NCI-H748 (cell line): ENCODE data around the gene SOCS3.

Source experiments
- DNase-seq: peaks from one replicate; lab custom pipeline; 2025; ENCODE audit not compliant: unreplicated experiment; lab: John Stamatoyannopoulos, UW

The SOCS3 gene

DNA sequence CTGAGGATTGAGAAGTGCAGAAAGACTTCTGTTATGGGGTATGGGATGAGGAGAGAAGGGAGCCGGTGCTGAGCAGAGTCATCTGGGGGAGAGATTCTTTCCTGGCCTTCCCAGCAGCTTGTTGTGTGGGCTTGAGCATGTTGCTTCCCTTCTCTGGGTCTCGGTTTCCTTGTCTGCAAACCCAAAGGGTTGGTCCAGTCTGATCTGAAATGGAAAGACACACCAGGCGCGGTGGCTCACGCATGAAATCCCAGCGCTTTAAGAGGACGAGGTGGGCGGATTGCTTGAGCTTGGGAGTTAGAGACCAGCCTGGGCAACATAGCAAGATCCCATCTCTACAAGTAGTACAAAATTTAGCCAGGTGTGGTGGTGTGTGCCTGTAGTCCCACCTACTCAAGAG is 6.0 kb downstream of the SOCS3 start:
- DNase-seq: no peak

DNA sequence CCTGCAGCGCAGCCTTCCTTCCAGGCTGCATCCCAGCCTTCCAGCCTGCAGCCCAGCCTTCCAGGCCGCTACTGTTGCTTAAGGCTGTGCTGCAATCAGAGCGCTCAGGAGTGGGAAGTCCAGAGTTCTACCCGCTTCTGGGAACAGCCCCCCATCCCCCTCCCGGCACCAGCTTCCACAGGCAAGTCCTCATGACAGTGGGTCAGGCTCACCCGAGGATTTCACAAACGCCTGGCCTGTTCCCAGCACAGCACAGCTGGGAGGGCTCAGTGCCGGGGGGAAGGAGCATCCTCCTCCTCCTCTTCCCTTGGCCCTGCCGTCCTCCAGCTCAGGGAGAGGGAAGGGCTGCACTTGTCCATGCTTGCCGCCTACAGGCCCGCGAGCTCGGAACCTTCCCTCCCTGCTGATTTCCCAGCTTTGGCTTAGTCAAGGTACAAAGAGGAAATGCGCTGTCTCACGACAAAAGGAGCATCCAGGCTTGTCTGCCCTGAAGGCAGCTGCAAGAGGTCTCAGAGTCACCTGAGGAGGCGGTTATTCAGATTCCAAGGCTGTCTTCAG is 8.3 kb downstream of the SOCS3 start:
- peak; percentile 25 for DNase-seq

DNA sequence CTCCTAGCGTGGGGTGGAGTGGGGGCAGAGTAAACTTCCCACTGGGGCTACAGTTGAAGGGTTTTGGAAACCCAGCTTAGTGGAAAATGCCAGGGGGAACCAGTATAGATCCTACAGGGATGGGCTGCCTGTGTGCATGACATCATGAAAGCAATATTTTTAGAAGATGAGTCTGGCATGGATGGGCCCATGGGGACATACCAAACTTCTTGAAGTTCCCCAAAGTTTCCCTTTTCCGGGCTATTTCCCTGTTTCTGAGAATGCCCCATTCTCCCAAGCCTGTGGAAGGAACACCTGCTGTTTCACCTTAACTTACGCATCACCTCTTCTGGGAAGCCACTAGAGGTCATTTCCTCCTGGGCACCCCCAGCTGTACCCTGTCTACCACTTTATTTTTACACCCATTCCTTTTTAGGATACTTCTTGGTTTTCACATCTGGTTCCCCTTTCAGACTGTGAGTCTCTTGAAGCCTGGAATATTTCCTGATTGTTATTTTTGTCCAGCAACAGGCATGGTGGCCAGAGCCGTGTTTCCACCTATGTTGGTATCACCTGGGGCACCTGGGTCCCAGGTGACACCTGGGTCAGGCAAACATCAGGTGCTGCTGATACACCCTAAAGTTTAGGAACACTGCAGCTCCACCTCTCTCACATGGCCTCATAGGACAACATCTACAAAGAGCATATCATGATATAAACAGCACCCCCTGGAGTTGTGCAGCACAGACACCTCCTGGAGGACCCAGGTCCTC is 9.8 kb downstream of the SOCS3 start:
- no peak for DNase-seq

DNA sequence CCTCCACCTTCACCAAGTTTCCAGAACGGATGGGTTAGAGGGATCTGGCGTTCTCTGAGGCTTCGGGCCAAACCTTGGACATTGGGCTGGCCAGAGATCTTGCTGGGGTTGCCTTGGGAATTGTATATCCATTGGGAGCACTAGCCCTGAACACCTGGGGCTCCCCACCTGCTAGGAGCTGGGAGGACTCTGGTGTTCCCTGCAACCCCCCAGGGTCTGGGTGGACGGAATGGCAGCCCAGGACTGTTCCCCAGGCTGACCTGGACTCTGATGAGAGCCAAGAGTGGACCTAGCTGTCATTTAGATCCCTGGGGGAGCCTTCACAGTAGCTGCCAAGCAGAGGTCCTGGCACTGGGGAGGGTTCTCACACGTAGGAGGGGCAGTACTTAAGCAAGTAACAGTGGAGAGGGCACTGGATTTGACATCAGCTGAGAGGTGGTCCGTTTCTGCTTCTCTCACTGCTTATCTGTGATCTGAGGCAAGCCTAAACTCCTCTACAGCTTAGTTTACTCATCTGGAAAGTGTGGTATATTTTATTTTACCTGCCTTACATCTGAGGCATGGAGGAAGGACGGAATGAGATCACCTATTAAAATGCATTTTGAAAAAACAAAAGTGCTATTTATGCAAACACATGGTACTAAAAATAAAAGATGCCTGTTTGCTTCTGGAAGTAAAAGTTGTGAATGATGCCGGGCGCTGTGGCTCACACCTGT is 11.7 kb downstream of the SOCS3 start:
- no peak for DNase-seq

DNA sequence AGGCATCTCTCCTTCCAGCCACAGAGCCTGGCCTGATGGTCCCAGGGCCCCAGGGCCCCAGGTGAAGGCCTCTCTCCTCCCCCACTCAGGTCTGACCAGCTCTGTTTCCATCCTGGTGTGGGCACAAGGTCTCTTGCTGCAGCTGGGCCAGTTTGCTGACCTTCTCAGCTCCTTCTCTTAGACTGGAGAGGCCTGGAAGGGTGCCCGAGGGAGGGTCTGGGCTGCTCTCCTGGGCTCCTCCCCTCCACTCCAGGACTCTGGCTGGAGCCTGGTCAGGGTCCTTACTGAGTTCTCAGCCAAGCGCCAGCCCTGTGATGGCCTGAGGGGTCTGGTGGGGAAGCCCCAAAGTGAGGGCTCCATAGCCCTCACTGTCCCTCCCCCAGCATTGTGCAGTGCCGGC is 12.4 kb downstream of the SOCS3 start:
- DNase-seq: no peak

DNA sequence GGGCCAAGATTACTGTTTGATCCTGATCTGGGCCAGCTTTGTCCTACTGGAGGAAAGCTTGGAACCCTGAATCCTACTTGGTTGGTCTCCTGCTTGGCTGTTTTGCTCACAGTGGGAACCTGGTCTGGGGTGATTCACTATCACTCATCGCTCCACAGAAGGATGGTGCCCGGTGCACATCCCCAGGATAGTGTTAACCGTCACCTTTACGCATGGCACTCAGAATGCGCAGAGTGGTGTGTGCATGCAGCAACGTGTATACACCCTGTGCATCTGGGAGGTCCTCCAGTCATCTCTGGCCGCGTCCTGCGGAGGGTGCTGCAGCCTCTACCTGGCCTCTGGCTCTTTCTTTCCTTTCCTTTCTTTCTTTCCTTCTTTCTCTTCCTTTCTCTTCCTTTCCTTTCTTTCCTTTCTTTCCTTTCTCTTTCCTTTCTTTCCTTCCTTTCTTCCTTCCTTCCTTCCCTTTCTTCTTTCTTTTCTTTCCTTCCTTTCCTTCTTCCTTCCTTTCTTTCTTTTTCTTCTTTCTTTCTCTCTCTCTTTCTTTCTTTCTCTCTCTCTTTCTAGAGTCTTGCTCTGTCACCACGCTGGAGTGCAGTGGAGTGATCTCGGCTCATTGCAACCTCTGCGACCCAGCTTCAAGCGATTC is 13.1 kb downstream of the SOCS3 start:
- no peak for DNase-seq

DNA sequence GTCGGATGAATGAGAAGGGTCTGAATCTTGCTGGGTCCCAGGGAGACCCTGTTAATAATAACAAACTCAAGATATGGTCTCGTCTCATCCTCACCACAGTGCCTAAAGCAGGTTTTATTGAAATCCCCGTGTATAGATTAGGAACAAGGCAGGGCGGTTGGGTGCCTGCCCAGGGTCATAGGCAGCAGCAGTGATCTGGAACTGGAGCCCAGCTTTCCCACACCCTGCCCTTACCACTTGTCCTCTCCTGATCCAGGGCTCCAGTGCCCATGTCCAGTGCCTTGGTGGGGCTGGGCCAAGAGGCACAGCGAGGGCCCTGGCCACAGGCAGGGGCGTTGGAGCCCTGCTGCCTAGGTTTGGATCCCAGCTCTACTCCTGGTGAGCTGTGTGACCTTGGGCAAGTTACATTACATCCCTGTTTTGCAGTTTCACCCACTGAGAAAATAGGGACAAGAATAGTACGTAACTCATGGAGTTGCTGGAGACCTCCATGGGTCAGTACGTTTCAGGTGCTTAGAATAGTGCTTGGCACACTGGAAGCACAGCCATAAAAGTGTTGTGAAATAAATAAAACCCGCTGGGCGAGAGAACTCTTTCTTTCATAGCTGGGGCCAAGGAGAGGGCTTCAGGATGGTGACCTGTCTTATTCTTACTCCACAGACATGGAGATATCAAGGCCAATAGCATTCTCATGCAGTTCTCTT is 13.9 kb downstream of the SOCS3 start:
- no peak for DNase-seq

DNA sequence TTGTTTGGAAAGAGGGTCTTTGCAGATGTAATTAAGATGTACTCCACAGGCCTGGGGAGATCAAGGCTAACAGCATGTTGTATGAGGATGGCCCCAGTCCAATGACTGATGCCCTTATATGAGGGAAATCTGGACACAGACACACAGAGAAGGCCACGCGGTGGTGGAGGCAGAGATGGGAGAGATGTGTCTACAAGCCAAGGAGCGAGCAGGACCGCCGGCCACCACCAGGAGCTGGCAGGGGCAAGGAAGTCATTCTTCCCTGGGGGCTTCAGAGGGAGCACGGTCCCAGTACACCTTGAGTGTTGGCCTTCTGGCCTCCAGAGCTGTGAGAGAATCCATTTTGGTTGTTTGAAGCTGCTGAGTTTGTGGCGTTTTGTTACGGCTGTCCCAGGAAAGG is 14.7 kb downstream of the SOCS3 start:
- DNase-seq: no peak

DNA sequence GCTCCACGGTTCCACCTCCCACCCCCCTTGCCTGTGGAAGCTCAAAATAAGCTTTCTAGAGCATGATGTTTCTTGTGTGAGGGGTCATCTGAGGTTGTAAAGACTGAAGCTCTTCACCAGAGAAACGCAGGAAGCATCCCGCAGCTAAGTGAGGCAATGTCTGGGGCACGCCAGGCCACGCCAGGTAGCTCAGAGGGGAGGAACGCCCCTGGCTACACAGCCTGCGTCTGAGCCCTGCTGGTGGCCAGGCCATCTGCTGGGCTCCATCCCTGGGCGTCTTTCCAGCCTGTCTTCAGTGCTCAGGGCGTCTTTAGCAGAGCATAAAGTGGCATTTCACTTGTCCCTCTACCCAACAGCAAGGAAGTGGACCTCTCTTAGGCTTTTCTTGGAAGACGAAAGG is 15.2 kb downstream of the SOCS3 start:
- DNase-seq: no peak

DNA sequence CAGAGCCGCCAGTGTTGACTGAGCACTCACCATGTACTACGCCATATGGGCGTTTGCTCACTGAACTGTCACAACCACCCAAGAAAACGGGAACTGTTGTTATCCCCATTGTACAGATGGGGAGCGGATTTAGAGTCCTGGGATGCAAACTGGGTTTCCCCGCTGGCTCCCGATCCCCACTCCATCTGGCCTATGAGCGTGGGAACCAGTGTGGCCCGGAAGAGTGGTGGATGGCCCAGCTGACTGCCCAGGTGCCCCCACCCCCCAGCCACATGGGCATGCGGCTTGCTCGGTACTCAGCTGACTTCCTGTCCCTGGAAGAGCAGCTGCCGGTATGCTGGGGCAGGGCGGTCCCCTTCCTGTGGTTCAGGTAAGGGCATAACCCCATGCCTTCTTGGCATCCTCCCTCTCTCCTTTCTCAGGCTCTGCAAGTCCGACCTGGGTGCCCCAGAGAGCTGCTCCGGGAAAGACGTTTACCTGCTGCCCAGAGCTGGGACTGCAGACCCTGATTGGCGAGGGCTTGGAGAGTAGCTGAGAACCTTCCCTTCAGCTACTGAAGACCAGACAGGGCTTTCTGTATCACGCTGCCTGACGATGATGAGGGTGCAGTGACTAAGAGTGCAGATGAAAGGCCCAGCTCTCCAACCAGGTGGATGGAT is 16.2 kb downstream of the SOCS3 start:
- DNase-seq: no peak

DNA sequence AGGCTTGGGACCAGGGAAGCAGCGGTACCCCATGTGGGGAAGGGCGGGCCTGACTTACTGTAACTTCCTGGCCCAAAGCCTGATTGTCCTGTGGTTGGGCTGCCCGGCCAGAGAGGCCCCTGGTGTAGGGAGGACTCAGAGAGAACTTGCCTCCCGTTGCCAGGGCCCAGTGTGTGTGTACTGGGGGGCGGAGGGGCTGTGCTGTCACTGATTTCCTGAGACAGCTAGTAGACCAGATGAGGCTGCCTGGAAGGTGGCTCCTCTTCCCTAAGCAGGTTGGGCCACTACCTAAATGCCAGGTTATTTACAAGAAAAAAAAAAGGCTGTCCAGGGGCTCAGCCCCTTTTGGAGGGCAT is 16.7 kb downstream of the SOCS3 start:
- DNase-seq: no peak

DNA sequence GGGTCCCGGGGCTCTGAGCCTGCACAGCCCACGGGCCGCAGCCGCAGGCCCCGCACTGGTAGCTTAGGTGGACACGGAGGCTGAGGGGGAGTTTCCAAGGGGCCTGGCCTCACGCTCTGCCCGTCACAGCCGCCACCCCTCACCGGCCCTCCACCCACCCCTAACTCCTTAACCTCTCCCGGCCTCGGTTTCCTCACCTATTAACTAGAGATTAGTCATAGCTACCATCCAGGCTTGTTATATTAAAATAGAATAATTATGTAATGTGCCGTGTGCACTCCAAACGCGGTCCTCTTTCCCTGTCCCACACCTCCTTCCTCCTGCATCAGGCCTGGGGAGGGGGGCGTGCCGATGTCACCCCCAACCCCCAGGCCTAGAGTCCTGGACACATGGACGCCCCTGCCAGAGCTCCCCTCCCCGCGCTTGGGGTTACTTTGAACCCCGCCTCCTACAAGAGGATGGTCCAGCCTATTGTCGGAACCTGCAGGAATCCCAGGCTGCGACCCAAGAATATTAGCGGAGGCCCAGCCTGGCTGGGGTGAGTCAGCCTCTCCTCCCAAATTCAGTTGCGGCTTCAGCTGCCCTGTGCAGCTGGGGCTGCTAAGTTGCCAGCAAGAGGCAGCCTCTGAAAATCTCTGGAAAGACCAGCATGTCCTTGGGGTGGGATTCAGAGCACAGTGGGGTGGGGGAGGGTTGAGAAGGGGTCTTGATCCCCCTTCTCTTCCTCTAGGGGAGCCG is 17.3 kb downstream of the SOCS3 start:
- DNase-seq: no peak

DNA sequence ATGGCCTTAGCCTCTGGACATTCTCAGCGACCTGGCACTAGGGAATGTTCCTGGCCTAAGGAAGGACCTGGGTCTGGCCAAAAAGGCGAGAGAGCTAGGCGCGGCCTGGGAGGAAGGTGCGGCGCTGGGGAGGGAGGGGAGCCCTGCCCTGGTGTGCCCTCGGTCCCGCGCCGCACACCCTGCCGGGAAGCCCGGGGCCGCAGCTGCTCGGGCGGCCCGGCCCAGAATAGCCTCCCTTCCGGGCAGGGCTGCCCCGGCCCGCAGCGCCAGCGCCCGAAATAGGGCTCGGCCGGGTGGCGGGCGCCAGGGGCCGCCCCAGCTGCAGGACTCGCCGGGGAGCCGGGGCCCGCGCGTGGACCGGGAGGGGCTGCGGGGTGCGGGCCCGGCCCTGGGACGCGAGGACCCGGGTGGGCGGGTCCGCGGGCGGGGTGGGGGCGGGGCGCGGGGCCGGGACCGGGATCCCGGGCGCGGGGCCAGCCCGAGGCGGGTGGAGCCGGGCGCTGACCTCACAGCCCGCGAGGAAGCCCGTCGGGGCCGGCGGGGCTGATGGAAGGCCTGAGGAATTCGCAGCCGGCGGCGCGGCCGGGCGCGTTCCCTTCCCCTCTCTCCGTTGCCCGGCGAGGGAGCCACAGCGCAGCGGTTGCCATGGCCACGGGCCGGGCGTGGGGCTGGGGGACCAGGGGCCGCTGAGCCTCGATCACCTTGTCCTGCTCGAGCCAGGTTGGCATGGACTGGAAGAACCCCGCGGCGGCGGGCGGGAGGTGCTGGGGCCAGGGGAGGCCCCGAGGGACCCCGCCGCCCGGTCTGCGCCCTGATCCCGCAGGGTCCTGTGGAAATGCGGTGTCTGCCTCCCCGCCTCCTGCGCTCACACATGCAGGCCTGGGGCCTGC is 18.1 kb downstream of the SOCS3 start:
- DNase-seq: peak; percentile 51

DNA sequence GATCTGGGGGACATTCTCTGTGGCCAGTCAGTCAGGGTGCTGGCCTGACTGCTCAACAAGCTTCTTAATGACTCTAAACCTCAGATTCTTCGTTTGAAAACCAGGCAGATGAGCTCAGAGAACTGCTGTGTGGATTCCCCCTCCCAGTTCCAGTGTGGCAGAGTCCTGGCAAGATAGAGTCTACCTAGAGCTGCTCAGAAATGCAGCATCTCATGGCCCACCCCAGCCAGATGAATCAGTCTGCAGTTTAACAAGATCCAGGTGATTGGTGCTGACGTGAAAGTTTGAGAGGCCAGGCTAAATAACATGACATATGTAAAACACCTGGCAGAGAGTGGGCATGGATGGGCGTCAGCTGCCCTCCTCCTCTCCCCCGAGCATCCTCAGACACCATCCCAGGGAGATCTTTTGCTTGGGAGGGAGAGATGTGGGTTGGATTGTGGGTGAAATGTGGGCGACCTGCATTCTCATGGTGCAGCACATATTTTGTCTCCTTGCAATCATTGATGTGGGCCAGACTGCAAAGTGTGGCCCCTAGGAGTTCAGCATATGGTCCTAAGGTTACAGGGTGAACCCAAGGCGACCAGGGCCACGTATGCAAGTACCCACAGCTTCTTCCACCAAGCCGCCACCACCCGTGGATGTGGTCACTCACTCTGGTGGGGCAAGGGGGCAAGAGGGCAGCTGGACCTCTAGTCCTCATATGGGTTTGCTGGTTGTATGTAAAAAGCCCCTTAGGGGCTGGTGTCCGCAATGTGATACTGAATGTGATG is 19.5 kb downstream of the SOCS3 start:
- no peak for DNase-seq

DNA sequence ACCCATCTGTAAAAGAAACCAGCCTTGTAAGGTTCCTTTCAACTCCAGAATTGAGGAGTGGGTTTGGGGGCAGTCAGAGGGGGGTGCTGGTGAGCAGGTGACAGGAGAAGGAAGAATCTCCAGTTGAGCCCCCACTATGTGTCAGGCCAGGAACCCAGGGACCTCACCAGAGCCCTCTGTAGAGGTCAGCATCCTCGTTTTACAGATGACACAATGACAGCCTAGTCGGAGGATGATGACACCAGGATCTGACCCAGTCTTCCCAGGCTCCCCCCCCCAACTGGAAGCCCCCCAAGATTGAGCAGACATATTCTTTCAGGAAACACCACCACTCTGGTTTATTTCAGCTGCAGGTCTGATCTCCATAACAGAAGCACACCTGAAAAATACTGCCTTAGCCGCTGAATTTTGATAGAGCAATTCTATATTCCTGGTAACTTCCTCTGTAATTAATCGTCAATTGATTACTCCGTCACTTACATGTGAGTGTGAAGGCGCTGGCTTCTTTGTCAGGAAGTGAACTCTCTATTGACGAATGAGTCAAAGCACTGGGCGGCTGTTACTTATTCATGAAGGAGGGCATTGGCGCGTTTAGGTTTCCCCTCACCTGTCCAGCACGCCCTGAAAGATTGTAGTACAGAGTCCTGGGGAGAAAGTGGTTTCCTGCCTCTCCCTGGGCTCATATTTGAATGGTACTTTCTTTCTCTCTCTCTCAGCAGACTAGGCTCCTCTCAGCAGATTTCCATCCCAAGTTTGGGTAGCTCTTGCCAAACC is 21.2 kb downstream of the SOCS3 start:
- DNase-seq: peak; percentile 46

DNA sequence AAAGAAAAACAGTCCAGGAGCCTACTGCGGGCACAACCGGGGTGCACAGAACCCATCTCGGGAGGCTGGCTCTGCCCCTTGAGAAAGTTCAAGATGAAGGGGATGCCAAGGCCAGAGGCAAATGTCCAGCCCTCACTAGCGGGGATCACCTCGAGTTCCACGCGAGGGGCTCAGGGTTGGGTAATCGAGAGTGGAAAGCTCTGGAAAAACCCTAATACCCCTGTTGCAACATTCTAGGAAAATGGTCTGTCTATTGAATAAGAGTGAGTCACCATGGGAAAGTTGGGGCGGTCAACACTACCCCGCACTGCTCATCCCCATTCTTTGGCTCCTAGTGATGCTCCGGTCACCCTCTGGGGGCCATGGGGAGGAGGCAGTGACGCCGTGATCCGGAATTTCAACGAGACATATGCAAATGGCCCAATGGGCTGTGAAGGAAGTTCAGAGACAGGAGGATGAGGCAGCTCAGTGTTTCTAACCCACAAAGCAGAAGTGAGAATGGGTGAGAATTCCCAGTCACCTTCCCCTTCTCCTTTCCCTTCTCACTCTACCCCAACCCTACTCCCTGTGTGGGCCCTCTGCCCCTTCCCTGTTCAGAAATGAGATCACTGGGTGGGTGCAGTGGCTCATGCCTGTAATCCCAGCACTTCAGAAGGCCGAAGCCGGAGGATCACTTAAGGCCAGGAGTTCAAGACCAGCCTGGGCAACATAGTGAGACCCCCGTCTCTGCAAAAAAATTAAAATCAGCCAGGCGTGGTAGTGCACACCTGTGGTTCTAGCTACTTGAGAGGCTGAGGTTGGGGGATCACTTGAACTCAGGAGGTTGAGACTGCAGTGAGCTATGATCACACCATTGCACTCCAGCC is 22.4 kb downstream of the SOCS3 start:
- DNase-seq: no peak

DNA sequence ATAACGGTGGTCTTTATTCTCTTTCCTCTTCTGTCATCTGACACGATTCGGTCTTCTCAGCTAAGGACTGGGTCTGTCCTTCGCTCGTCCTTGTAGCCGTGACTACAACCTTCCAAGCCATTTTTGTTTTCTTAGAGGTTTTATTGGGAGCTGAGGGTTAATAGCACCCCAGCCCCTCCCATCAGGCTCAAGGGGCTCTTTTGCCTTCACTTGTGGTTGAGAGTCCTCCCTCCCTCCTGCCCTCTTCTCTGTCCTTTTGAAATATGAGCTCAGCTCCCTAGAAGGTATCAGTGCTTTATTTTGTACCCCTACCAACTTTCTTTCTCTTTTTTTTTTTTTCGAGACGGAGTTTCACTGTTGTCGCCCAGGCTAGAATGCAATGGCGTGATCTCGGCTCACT is 24.7 kb downstream of the SOCS3 start:
- no peak for DNase-seq
